Stimulated activated CD8-positive, alpha-beta memory T cell treated with anti-CD3 and anti-CD28 coated beads, Interleukin-12 subunit alpha, Interleukin-12 subunit beta, amount 100 ng/mL, for 4 hours (primary cell): ENCODE measurements around the gene LSM12.
"Not testable (repeated sequence)": the region's sequence is repeated elsewhere in the genome, so short reads cannot be mapped to it uniquely, and the experiment has no call there.

Source experiments
- DNase-seq: peaks from one replicate; pipeline ENCODE4 v3.0.0-alpha.2; 2020; ENCODE audit warnings: low read depth

Gene LSM12

DNA sequence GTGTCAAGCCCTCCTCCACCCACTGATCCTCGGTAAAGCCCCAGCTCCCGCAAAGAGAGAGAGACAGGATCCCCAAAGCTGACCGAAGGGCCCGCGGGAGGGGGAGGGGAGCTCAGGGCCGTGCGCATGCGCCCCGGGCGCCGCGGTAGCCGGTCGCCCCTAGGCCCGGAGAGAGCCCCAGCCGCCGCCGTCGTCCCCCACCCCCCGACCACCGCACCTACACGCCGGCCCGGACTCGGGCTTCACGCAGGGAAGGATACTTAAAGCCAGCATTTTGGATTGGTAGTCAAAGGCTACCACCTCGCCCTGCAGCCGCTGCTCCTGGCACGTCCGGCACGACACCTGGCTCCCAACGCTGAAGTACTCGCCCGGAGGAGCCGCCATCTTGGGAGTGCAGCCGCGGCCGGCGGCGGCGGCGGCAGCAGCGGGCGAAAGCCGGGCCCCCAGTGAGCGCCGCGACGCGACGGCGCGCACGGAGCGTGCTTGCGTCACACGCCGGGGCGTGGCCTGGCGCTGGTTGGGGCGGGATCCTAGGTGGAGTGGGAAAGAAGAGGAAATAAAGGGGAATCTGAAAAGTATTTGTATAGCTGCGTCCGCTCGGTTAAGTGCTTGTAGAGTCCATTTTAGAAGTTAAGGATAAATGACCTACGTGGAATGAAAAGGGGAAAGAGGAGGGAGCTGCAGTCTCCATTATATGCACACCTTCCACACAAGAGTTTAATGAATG, at the start of gene LSM12:
Gene LSM12 (minus strand): TSS at position 468 of the 727 bp plus-strand sequence. CDS start 84 bp downstream, at position 384.
- peak; percentile 83 for DNase-seq

DNA sequence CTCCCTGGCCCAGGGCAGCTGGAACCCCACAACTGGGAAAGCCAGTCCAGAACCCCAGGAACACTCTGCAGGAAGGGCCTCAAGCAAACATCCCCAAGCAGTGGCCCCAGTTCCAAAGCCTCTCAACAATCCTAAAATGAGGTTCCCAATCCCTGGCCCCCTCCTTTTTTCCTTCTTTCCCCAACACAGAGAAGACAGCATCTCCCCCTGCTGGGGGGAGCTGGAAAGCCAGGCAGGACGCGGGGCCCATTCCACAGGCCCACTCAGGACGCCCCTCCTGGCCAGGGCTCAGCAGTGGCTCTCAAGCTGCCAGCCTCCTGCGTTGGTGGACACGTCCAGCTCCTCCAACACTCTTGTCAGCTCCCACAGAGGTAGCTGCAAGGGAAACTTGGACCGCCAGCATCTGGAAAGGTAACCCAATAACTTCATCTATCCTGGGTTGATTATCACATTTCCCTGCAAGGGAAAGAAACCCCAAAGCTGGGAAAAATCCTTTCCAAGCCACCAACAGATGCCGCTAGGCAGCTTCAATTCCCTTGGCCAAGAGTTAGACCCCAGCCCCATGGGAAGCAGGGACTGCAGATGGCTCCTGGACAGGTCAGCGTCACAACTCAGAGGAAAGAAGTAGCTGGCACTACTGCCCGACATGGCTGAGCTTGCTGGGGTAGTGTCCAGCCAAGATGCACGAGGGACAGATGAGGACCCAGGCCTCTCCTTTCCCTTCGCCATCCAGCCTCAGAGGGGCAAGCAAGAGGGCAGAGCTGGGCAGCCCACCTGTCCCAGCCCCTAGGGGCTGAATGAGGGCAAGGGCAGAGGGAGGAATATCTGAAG, 49.3 kb upstream of the LSM12 start:
- no peak for DNase-seq

DNA sequence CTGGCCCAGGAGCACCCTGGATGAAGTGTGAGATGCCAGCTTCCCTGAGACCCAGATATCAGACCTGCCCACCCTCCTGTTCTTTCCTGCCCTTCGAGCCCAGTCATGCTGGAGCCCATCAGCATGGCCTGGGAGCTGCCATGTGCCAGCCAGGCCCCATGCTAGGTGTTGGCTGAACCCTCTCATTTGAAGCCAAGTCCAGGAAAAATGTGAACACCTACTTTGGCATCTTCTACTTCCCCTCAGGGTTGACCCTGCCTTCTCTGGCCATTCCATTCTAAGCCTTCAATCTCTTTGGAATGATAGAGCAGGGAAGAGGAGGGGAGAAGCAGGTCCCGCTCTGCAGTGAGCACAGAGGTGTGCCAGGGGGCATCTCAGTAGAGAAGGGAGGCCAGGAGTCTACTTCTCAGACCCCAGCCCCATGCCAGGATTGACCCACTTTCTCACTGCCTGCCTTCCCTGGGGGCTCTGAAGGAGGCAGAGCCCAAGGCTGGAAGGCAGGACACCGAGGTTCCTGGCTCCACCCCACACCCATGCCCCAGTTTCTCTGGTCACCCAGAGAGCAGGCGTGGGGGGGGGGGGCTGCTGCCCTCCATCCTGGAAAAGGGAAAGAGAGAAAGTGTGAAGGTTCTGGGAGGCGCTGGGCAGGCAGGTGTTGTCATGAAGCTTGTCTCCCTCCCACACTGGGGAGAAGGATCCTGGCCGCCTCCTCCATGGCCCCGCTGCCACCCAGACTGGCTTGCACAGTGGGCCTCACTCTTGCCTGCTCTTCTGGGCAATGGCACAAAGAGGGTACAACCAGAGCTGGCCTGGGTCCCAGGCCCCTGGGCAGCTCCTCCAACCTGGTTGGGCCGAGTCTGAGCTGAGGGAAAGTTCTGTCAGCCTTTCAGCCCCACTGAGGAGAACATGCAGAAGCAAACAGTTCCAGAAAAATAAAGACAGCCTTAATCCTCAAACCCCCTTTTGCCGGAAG, 47.7 kb upstream of the LSM12 start:
- no peak for DNase-seq

DNA sequence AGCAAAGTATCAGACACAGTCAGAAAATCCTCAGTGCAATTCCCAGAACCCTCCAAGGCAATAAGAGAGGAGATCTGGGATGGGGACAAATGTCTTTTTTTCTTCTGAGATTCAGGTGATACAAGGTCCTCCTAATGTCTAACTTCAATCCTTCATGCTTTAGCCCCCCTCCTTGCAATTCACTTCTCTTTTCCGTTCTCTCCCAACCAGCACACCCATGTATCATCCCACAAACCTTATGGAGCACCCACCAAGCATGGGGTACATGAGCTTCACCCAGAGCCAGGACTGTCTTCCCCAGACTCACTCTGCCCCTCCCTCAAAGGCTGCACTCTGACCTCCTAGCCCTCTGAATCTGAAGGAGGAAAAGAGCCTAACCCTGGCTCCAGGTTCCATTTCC, 46.9 kb upstream of the LSM12 start:
- DNase-seq = no peak

DNA sequence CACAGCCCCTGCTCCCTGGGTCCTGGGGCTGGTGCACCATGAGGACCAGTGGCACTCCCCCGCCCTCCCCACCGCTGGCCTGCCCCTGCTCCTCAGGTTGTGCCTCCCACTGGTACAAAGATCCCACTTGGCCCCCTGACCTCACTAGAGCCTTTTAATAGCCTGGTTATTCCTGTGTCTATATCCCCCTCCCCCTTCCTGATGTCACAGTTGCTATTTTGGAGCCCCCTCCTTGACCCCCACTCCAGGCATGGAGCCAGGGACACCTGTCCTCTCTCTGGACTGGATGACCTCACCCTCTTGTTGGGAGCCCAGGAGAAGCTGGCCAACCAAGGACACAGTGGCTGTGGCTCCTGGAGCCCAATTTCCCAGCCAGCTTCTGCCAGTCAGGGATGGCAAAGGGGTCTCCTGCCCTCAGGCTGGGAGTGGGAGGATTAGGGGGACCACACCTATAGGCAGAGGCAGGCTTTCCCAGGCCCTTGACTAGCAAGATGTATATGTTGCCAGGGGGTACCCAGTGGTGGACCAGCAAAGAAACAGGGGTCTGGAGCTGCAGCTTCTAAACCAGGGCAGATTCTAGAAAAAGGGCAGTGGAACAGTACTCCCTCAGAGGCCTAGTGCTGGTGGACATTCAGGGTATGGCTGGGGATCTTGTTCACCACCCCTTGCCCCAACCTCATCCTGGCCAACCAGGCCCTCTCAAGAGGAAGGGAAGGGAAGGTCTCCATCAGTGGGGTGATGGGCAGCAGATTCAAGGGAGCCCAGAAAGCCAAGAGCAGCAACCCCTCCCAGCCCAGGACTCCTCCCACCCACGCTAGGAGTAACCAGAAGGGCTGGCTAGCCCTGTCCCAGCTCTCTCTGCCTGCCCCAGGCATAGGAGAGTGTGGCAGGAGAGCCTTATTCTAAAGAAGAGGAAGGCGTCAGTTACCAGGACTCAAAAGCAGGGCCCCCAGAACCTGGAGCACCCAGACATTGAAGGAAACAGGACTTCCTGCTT, 46.1 kb upstream of the LSM12 start:
- no peak for DNase-seq

DNA sequence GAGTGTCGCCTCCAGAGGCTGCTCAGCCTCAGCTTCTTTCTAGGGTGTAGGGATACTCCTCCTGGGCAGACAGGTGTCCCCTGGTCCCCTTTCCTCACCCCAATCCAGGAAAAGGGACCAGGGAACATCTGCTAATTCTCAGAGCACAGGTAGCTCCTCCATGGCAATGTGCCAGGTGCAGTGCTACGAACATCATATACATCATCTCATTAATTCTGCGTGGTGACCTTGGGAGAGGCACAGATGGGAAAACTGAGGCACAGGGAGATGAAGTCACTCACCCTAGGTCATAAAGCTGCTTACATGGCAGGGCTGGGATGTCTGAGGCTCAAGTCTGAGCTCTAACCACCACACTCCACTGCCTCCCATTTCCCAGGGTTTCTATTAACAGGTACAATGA, 45.3 kb upstream of the LSM12 start:
- DNase-seq = no peak

DNA sequence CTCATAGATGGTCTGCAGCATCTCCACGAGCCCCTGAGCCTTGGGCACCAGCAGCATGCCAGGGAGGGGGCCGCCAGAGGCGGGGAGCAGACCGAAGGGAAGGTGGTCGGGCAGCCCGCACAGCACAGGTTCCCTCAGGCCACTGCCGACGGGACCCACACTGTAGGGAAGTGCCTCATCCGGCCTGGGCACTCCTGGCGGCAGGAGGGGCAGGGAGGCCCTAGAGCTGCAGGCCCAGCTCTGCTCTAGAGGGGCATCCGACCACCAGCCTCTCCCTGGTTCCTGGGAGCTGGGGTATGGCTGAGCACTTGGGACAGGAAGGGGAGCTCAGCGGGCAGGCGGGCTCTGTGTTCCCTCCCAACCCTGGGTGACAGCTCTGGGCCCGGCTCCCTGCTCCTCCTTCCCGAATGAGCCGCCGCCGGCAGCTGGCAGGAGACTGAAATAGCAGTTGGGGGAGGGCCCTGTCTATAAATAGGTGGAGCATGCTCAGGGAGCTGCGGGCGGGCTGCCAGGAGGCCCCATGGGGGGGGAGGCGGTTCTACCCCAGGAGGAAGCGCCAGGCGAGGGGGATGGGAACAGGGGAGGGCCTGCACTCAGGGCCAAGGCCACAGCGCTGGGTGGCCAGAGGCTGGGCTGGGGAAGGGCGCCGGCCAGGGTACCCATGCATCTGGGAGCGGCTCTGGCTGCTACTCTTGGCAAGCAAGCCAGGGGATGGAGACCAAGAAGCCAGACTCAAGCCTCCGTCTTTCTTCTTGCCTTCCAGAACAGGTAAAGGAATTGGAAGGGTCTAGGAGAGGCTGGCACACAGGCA, 44.6 kb upstream of the LSM12 start:
- peak; percentile 30 for DNase-seq

DNA sequence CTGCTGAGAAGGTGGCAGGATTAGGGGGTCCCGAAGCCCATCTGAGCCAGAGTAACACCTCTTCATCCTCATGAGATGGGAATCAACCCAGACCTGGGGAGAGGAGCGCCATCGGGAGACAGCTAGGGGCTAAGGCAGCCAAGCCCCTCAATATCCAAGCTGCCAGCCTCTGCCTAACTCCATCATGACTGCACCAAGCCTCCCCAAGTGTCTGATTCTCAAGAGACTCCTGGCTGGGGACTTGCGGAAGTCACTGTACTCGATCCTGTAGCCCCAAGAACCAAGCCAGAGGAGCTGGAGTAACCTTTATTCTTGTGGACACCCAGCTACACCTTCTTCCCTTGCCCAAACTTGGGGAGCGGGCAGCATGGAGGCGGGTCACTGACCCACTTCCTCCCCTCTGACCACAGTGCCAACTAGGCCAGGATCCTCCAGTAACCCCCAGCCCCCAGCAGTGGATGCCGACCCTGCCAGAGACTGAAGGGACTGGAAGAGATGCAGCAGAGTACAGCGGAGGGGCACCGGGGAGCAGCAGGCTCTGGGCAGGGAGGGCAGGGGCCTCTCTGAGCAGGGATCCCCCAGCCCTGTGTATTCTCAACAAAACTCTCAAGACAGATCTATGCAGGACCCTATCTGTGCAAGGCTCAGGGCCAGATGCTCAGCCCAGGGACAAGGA, 43.7 kb upstream of the LSM12 start:
- no peak for DNase-seq

DNA sequence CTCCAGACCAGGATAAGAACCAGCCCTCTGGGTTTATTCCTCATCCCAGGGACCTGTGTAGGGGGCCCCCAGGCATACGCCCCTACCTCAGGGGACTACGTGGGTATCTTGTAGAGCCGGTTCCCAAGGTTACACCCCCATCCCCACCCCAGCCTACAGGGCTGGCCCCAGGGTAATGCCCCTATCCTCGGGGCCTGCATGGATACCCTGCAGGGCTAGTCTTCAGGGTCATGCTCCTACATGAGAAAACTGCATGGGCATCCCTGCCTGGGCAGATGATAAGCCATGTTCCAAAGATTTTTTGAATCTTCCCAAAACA, 42.8 kb upstream of the LSM12 start:
- DNase-seq = no peak

DNA sequence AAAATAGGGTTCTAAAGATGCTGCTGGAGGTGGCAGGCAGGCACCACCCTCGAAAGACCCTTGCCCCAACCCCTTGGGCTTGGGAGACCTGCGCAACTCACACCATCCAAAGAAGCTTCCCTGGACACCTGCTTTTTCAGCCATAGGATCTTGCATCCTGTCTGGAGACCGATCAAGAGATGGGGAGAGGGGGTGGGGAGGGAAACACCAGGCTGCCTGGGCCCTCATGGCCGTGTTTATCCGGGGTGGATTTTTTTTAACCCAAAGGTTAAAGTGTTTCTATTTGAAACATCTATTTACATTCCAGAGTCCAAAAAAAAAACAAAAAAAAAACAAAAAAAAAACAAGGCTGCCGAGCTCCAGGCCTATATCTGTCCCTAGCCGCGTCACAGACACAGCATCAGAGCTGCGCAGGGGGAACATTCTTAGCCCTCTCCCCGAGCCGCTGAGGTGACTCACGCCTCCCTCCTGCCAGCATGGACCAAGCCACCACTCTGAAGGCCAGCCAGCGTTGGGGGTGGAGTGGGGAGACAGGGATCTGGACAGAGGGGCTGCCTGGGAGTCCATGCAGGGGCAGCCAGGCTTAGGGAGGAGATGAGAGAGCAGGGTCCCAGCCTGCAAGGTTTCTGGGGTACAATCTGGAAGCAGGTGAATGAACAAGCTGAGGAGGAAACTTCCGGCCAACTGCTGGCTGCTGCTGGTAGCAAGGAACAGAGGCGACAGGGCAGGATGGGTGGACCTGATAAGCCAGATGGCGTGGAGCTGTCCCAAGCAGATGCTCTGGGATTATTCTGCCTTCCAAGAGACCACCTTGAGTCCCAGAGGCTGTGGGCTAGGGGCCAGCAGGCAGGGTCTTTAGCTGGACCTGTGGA, 42.2 kb upstream of the LSM12 start:
- no peak for DNase-seq

DNA sequence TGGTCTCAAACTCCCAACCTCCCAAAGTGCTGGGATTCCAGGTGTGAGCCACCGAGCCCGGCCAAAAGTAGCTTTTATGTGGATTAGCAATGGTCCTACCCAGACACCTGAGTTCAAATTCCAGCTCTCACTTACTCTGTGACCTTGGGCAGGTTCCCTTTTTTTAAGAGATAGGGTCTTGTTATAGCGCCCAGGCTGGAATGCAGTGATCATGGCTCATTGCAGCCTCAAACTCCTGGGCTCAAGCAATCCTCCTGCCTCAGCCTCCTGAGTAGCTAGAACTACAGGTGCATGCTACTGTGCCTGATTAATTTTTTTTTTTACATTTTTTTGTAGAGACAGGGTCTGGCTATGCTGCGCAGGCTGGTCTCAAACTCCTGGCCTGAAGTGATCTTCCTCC, 40.3 kb upstream of the LSM12 start:
- DNase-seq = no peak

DNA sequence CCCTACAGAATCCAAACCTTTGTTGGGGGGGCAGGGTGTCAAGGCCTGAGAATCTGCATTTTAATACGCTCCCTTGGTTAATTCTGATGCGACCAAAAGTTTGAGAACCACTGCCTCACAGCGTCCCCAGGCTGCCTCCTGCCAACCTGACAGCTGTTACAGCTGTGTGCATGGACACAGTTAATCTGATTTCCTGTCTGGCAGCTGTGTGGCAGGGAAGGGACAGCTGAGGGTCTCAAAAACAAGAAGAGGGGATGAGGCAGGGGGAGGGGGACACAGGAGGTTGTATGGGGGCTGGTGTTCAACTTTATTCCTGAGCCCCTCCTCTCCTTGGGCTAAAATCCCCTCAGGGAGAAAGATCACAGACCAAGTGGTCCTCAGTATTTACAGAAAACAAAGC, 39.5 kb upstream of the LSM12 start:
- DNase-seq = no peak

DNA sequence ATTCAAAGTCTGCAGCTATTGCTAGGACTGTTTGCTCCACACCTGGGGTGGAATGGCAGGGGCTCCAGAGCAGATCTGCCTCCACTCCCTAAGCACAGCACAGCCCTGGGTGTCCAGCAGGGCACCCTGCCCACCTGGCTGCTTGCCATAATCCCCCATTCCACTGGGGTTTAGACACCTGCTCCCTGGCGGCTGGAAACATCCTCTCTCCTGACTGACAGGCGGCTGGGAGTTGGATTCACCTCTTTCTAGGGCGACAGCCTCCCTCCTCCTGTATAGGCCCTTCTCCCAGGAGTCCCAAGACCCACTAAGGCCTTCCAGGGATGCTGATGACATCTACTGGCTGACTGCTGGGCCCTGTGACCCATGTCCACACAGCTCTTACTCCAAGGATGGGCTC, 39.0 kb upstream of the LSM12 start:
- DNase-seq = no peak

DNA sequence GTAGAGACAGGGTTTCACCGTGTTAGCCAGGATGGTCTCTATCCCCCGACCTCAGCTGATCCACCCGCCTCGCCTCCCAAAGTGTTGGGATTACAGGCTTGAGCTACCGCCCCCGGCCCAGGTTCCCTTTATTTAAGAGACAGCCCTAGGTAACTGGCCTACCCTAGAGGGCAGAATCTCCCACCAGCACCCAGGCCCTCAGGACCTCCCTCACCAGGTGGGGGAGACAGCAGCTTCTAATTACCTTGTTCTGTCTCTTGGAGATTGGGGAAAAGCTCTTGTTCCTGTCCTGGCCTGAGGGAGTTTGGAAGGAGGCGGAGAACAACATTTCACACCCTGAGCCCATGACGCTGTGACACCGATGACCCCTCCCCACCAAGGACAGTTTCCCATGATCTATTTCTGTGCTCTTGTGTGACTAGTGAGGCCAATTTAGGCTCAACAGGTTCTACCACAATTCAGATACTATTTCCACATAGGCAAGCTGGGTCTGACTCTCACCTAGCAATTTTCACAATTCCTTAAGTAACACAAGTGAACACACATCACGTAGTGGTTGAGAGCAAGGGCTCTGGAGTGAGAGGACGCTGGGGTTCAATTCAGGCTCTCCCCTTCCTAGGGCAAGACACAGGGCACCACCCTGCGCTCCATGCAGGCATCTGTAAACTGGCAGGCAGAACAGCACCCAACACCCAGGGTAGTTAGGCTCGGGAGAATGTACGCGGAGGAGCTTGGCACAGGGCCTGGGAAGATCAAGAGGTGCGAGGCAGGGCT, 36.6 kb upstream of the LSM12 start:
- no peak for DNase-seq

DNA sequence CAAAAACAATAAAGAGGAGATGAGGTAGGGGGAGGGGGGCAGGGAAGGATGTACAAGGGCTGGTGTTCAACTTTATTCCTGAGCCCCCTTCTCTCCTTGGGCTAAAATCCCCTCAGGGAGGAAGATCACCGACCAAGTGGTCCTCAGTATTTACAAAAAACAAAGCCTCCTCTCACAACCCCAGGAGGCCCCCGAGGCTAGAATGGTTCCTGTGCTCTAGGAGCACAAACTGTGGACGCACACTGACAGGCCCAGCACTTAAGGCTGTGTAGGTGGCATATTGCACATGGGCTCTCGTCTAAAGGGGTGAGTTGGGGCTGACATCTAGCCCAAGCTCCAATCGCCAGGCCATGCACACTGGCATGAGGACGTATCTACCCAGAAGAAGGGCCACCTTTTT, 35.4 kb upstream of the LSM12 start:
- DNase-seq = not testable (repeated sequence)

DNA sequence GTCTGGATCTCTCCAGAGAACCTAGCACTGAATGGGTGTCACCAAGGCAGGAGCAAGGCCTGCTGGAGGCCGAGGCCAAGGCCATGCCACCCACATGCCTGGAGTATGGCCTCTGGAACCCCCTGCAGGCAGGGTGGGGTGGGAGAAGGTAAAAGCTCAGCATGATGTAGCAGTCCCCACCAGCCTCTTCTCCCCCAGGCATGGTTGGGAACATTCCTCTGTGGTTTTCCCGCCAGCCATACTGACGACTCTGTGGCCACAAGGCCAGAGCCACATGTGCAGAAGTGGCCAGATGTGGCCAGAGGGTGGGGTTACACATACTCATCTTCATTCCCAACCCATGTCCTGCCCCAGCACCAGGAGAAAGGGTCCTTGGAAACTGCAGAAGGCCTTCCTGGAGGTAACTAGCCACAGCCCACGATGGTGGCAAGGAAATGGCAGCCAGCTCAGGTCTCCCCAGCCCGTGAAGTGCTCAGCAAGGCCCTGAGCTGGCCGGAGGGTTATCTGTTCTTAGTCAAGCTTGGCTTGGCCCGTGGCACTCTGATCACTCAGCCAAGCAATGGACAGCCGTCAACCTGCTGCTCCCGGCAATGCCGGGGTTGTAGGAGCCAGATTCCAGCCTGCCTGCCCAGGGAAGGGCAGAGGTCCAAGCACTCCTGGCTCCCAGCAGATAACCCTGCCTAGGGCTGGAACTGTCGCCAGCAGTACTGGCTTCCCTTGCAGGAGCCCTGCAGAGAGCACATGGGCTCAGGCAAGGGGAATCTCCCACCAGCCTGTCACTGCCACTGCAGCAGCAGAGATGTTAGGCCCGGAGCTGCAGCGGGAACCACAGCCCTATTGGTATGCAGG, 30.9 kb upstream of the LSM12 start:
- DNase-seq = no peak
